Heart left ventricle (tissue), 13 donors: ENCODE results near the gene SNAP47.

ENCODE experiments used
- CTCF ChIP-seq, 12 donors: fragments of 200-600 bp; sonication (generic) in 4 of 12; IDR thresholded peaks; one replicate each; pipeline versions ENCODE4 v1.5.0 to v1.8.0; 2018 to 2022; ENCODE audit warnings: antibody characterized with exemption in 12 of 12, mild to moderate bottlenecking in 5 of 12
- POLR2A ChIP-seq, 2 donors: fragments of 450-650 bp; IDR thresholded peaks; one replicate each; pipeline ENCODE4 v1.6.1; 2017; ENCODE audit warnings: antibody characterized with exemption in 2 of 2, mild to moderate bottlenecking in 2 of 2, moderate library complexity in 2 of 2
- donor health status: ischemic (EF 13 %, LVEDD 7.1; RV severe dilation, severe dysfunction).
- donor health status: DM: no; HTN: yes; CAD: no.
- donor health status: DM: no; HTN: no; CAD: no.
- donor health status: ischemic (EF 25% LVEDD 6.9; RV normal size, moderate dysfunction).
- donor health status: ischemic (EF 25% LVEDD 5.7; RV mildly dilated, moderate dysfunction).
- donor health status: ischemic (EF 35%, LVEDD 5.7; RV mildly dilated, moderate dysfunction).
- donor health status: nonischemic (EF 11% LVEDD 7.7; RV severe dilation, severe dysfunction).
- donor health status: DM: yes; HTN: yes; CAD: no.
- donor health status: PGD.
- donor health status: ischemic (EF 29% LVEDD 5.4; RV normal size, mild dysfunction).
- donor health status: nonischemic (EF 23%, LVEDD 6.1; RV moderate dilation, normal function).

- no peak for TF ChIP-seq CTCF (IDR thresholded peaks at IDR 0.05)
- TF ChIP-seq POLR2A (IDR thresholded peaks at IDR 0.05) = no peak
These were observed 7.8 kb downstream of the SNAP47 start for GRCh38 chr1:227742738-227743715.
